Neural progenitor cell (in vitro differentiated cells): ENCODE data around the gene ERICH6B. TPM values are rescaled to one million over a fixed set of nuclear protein-coding genes. Genes with fewer than 3 reads are reported as not detected.

ENCODE experiments used
- DNase-seq: peaks from one replicate; pipeline ENCODE4 v3.0.0-alpha.2; 2016; ENCODE audit warnings: low spot score
- H2AFZ ChIP-seq: fragments of 200-600 bp; sonication (generic); replicated peaks from 2 replicates; pipeline ENCODE4 v1.6.1; 2016; ENCODE audit warnings: antibody characterized with exemption
- H3F3A ChIP-seq: fragments of 200-600 bp; sonication (generic); 2 replicates; pipeline ENCODE4 v1.6.1; 2016; ENCODE audit warnings: antibody characterized with exemption, low read depth
- H3K27ac ChIP-seq: fragments of 200-600 bp; sonication (generic); 2 replicates; pipeline ENCODE4 v1.5.1; 2016; ENCODE audit warnings: mild to moderate bottlenecking
- H3K27me3 ChIP-seq: fragments of 200-600 bp; sonication (generic); 2 replicates; pipeline ENCODE4 v1.6.1; 2016; ENCODE audit warnings: mild to moderate bottlenecking, moderate library complexity
- H3K36me3 ChIP-seq: fragments of 200-600 bp; sonication (generic); 2 replicates; pipeline ENCODE4 v1.5.1; 2016
- H3K4me1 ChIP-seq: fragments of 200-600 bp; sonication (generic); 2 replicates; pipeline ENCODE4 v1.6.1; 2016; ENCODE audit warnings: mixed run types
- H3K4me2 ChIP-seq: fragments of 200-600 bp; sonication (generic); 2 replicates; pipeline ENCODE4 v1.6.1; 2016
- H3K4me3 ChIP-seq: fragments of 200-600 bp; sonication (generic); 2 replicates; pipeline ENCODE4 v1.5.1; 2016
- H3K79me2 ChIP-seq: fragments of 200-600 bp; sonication (generic); 2 replicates; pipeline ENCODE4 v1.6.1; 2016; ENCODE audit warnings: low read depth
- H3K9ac ChIP-seq: fragments of 200-600 bp; sonication (generic); 2 replicates; pipeline ENCODE4 v1.6.1; 2016
- H3K9me3 ChIP-seq: fragments of 200-600 bp; sonication (generic); 2 replicates; pipeline ENCODE4 v1.5.1; 2016; ENCODE audit warnings: low read depth
- H4K20me1 ChIP-seq: fragments of 200-600 bp; sonication (generic); 2 replicates; pipeline ENCODE4 v1.6.1; 2016; ENCODE audit warnings: low read depth
- H3K27ac Mint-ChIP-seq: 3 replicates; pipeline ENCODE4 v1.8.0; 2021; ENCODE audit warnings: mixed read lengths
- H3K27me3 Mint-ChIP-seq: 2 replicates; pipeline ENCODE4 v1.8.0; 2022; ENCODE audit warnings: low read depth, mild to moderate bottlenecking, inconsistent platforms, moderate library complexity, mixed read lengths; ENCODE audit not compliant: insufficient read depth
- H3K36me3 Mint-ChIP-seq: 3 replicates; pipeline ENCODE4 v1.8.0; 2021; ENCODE audit warnings: mixed read lengths
- H3K4me1 Mint-ChIP-seq: 3 replicates; pipeline ENCODE4 v1.8.0; 2021; ENCODE audit warnings: mixed read lengths
- H3K4me3 Mint-ChIP-seq: 3 replicates; pipeline ENCODE4 v1.8.0; 2021; ENCODE audit warnings: mild to moderate bottlenecking, moderate library complexity, mixed read lengths
- H3K9me3 Mint-ChIP-seq: 3 replicates; pipeline ENCODE4 v1.8.0; 2020; ENCODE audit warnings: mixed read lengths
- CTCF ChIP-seq: fragments of 200-600 bp; sonication (generic); IDR thresholded peaks from 2 replicates; pipeline ENCODE4 v1.5.1; 2017; ENCODE audit warnings: antibody characterized with exemption, mild to moderate bottlenecking
- EZH2 ChIP-seq: fragments of 200-600 bp; sonication (generic); IDR thresholded peaks from 2 replicates; pipeline ENCODE4 v1.6.1; 2017; ENCODE audit warnings: antibody characterized with exemption, mild to moderate bottlenecking, moderate library complexity
- EZH2phosphoT487 ChIP-seq: fragments of 200-600 bp; sonication (generic); IDR thresholded peaks from 2 replicates; pipeline ENCODE4 v1.6.1; 2017; ENCODE audit warnings: antibody characterized with exemption
- total RNA-seq: library from RNA; depleted of rRNA; stranded (reverse); fragments of >200 nt; gene quantifications from 2 replicates; pipeline ENCODE4 v1.2.3, GENCODE V29; 2015; ENCODE audit warnings: low replicate concordance

ERICH6B gene
- total RNA-seq, 1 donor from 2014 or later, result not detected

- TF ChIP-seq CTCF, result no peak
- no peak for TF ChIP-seq EZH2
- no peak for TF ChIP-seq EZH2phosphoT487
- no peaks in the 10 kb centered on the region for H4K20me1 ChIP-seq
- H3K27me3 Mint-ChIP-seq, result peaks cover 8% of the 10 kb centered on the region
Observed at GRCh38 chr13:45576466-45576865, 39.1 kb downstream of the ERICH6B start.

GRCh38 chr13:45575830-45576180 is 39.7 kb downstream of the ERICH6B start:
- Mint-ChIP-seq H3K4me1 (no peaks in the 10 kb centered on the region), H3K27ac (no peak overlapping the region)

More at GRCh38 chr13:45576466-45576865, 39.1 kb downstream of the ERICH6B start:
- DNase-seq, result no peak
- H3K79me2 ChIP-seq, result no peaks in the 10 kb centered on the region
- Mint-ChIP-seq H3K9me3 (no peaks in the 10 kb centered on the region), H3K27ac (no peak overlapping the region), H3K4me3 (no peak overlapping the region), H3K36me3 (no peaks in the 10 kb centered on the region), H3K4me1 (no peaks in the 10 kb centered on the region)
- no peaks in the 10 kb centered on the region for H3K4me1 ChIP-seq
- H3F3A ChIP-seq, result no peaks in the 10 kb centered on the region
- H3K9me3 ChIP-seq, result no peaks in the 10 kb centered on the region
- H3K27ac ChIP-seq, result no peak overlapping the region
- H3K4me3 ChIP-seq, result no peak overlapping the region
- no peak overlapping the region for H3K4me2 ChIP-seq
- no peaks in the 10 kb centered on the region for H3K27me3 ChIP-seq
- H2AFZ ChIP-seq, result no peak overlapping the region
- H3K36me3 ChIP-seq, result no peaks in the 10 kb centered on the region
- H3K9ac ChIP-seq, result no peak overlapping the region

GRCh38 chr13:45575146-45575829 is 40.3 kb downstream of the ERICH6B start:
- Mint-ChIP-seq H3K4me1 (no peaks in the 10 kb centered on the region), H3K4me3 (no peak overlapping the region), H3K36me3 (no peaks in the 10 kb centered on the region), H3K27ac (no peak overlapping the region), H3K9me3 (no peaks in the 10 kb centered on the region), H3K27me3 (peaks cover 11% of the 10 kb centered on the region)
- H3K27me3 ChIP-seq, result no peaks in the 10 kb centered on the region
- H3K36me3 ChIP-seq, result no peaks in the 10 kb centered on the region
- TF ChIP-seq EZH2phosphoT487, result no peak
- TF ChIP-seq CTCF, result no peak
- TF ChIP-seq EZH2, result no peak
- H3K27ac ChIP-seq, result no peak overlapping the region
- H3K9me3 ChIP-seq, result no peaks in the 10 kb centered on the region
- H2AFZ ChIP-seq, result no peak overlapping the region
- H3K4me3 ChIP-seq, result no peak overlapping the region
- no peaks in the 10 kb centered on the region for H3K79me2 ChIP-seq
- H4K20me1 ChIP-seq, result no peaks in the 10 kb centered on the region
- H3F3A ChIP-seq, result no peaks in the 10 kb centered on the region
- no peak overlapping the region for H3K9ac ChIP-seq
- H3K4me2 ChIP-seq, result no peak overlapping the region
- no peaks in the 10 kb centered on the region for H3K4me1 ChIP-seq
- DNase-seq, result no peak

More at GRCh38 chr13:45575830-45576180, 39.7 kb downstream of the ERICH6B start:
- no peaks in the 10 kb centered on the region for H3K79me2 ChIP-seq
- H3K9ac ChIP-seq, result no peak overlapping the region
- no peak overlapping the region for H3K4me2 ChIP-seq
- no peaks in the 10 kb centered on the region for H3K36me3 ChIP-seq
- no peaks in the 10 kb centered on the region for H4K20me1 ChIP-seq
- no peak for DNase-seq
- H3F3A ChIP-seq, result no peaks in the 10 kb centered on the region
- peaks cover 11% of the 10 kb centered on the region for H3K27me3 Mint-ChIP-seq
- no peaks in the 10 kb centered on the region for H3K4me1 ChIP-seq
- H2AFZ ChIP-seq, result no peak overlapping the region
- TF ChIP-seq CTCF (no peak), EZH2 (no peak), EZH2phosphoT487 (no peak)
- no peak overlapping the region for H3K27ac ChIP-seq
- H3K4me3 ChIP-seq, result no peak overlapping the region
- H3K9me3 Mint-ChIP-seq, result no peaks in the 10 kb centered on the region
- no peaks in the 10 kb centered on the region for H3K36me3 Mint-ChIP-seq
- no peaks in the 10 kb centered on the region for H3K9me3 ChIP-seq
- H3K4me3 Mint-ChIP-seq, result no peak overlapping the region
- no peaks in the 10 kb centered on the region for H3K27me3 ChIP-seq
